ENCODE data around the gene C21orf91.

Gene C21orf91

DNA sequence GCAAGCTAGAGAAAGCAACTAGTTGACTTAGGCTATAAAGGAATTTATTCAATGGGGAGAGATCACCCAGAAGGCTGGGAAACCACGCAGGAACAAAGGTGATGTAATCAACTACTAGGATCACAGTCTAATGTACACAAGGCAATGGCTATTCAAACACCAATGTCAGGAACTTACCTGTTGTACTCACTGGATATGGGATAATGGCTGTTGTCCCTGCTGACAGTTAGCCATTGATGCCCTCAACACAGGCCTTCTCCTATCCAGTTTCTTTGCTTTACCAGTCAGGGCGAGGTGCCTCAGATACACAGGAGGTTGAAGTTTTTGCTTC, 32.3 kb downstream of the C21orf91 start:
- POLR2A ChIA-PET = no interaction called here
- no peak for DNase-seq (ENCODE audit: extremely low spot score)
- no peak for TF ChIP-seq NFRKB (IDR thresholded peaks at IDR 0.05)
- TF ChIP-seq CTBP1 (IDR thresholded peaks at IDR 0.05; ENCODE audit: borderline replicate concordance) = no peak
- no peak for TF ChIP-seq L3MBTL2 (conservative IDR thresholded peaks at IDR 0.05)
- TF ChIP-seq FOXM1 (IDR thresholded peaks at IDR 0.05; ENCODE audit: borderline replicate concordance) = no peak
- TF ChIP-seq FOXA1 (IDR thresholded peaks at IDR 0.05) = no peak
- no peak for TF ChIP-seq ZNF384 (IDR thresholded peaks at IDR 0.05)
- no peak for TF ChIP-seq FOXK2 (IDR thresholded peaks at IDR 0.05)
- TF ChIP-seq TARDBP (IDR thresholded peaks at IDR 0.05) = no peak
- TF ChIP-seq ELF4 (IDR thresholded peaks at IDR 0.05) = no peak
- TF ChIP-seq, protein P1, sequence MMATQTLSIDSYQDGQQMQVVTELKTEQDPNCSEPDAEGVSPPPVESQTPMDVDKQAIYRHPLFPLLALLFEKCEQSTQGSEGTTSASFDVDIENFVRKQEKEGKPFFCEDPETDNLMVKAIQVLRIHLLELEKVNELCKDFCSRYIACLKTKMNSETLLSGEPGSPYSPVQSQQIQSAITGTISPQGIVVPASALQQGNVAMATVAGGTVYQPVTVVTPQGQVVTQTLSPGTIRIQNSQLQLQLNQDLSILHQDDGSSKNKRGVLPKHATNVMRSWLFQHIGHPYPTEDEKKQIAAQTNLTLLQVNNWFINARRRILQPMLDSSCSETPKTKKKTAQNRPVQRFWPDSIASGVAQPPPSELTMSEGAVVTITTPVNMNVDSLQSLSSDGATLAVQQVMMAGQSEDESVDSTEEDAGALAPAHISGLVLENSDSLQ (IDR thresholded peaks at IDR 0.05) = no peak
- no peak for TF ChIP-seq ARNT (IDR thresholded peaks at IDR 0.05)
- no peak for TF ChIP-seq SUZ12 (IDR thresholded peaks at IDR 0.05)
- no peak for TF ChIP-seq LEF1 (IDR thresholded peaks at IDR 0.05; ENCODE audit: borderline replicate concordance)
- TF ChIP-seq SP1 (IDR thresholded peaks at IDR 0.05) = no peak
- no peak for TF ChIP-seq HDGF (IDR thresholded peaks at IDR 0.05; ENCODE audit: borderline replicate concordance)
- TF ChIP-seq BHLHE40 (IDR thresholded peaks at IDR 0.05; ENCODE audit: borderline replicate concordance) = no peak
- CTCF ChIA-PET = no interaction called here

DNA sequence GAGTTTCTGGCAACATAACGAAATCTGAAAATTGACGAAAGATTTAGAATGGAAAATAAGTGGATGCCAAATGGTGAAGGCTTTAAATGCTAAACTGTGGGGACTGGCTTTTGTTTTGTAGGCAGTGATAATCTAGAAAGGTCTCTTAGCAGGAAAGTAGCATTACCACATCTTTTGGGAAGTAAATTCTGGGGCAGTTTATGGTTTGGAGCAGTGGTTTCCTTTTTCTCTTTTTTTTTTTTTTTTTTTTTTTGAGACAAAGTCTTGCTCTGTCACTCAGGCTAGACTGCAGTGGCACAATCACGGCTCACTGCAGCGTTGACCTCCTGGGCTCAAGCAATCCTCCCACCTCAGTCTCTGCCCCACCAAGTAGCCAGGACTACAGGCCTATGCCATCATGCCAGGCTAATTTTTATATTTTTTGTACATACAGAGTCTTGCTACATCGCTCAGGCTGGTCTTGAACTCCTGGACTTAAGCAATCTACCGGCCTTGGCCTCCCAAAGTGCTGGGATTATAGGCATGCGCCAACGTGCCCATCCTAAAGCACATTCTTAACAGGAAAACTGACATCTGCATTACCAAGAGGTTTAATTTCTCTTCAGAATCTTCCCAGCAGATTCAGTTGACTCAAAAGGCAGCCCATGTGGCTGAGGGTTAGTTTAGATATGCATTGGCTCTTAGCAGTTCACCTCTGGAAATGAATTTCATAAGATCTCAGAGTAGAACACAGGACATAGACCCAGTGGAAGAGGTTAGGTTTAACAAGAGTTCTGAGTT, 32.9 kb downstream of the C21orf91 start:
- ChIA-PET POLR2A (no interaction called here), CTCF (no interaction called here)
- no peak for DNase-seq (ENCODE audit: extremely low spot score)
- TF ChIP-seq FOXK2 (IDR thresholded peaks at IDR 0.05) = no peak
- no peak for TF ChIP-seq BHLHE40 (IDR thresholded peaks at IDR 0.05; ENCODE audit: borderline replicate concordance)
- no peak for TF ChIP-seq SUZ12 (IDR thresholded peaks at IDR 0.05)
- TF ChIP-seq, protein P1 (IDR thresholded peaks at IDR 0.05) = no peak
- TF ChIP-seq ZNF384 (IDR thresholded peaks at IDR 0.05) = no peak
- TF ChIP-seq TARDBP (IDR thresholded peaks at IDR 0.05) = no peak
- no peak for TF ChIP-seq HDGF (IDR thresholded peaks at IDR 0.05; ENCODE audit: borderline replicate concordance)
- TF ChIP-seq CTBP1 (IDR thresholded peaks at IDR 0.05; ENCODE audit: borderline replicate concordance) = no peak
- TF ChIP-seq FOXM1 (IDR thresholded peaks at IDR 0.05; ENCODE audit: borderline replicate concordance) = no peak
- no peak for TF ChIP-seq NFRKB (IDR thresholded peaks at IDR 0.05)
- no peak for TF ChIP-seq SP1 (IDR thresholded peaks at IDR 0.05)
- no peak for TF ChIP-seq ELF4 (IDR thresholded peaks at IDR 0.05)

DNA sequence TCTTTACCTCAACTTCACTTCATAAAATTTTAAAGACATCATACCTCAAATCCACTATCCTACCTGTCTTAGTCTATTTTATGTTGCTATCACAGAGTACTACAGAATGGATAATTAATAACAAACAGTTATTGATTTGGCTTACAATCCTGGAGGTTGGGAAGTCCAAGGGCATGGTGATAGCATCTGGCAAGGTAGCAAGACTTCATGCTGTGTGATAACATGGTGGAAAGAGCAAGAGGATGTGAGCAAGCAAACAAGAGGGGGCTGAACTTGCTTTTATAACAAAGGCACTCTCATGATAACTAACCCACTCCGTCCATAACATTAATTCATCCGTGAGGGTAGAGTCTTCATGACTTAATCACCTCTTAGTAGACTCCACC, 33.8 kb downstream of the C21orf91 start:
- CTCF ChIA-PET = no interaction called here
- no peak for DNase-seq (ENCODE audit: extremely low spot score)
- POLR2A ChIA-PET = no interaction called here
- TF ChIP-seq CTBP1 (IDR thresholded peaks at IDR 0.05; ENCODE audit: borderline replicate concordance) (no peak), SP1 (IDR thresholded peaks at IDR 0.05) (no peak), LEF1 (IDR thresholded peaks at IDR 0.05; ENCODE audit: borderline replicate concordance) (no peak), TARDBP (IDR thresholded peaks at IDR 0.05) (no peak), ELF4 (IDR thresholded peaks at IDR 0.05) (no peak), FOXM1 (IDR thresholded peaks at IDR 0.05; ENCODE audit: borderline replicate concordance) (no peak), SUZ12 (IDR thresholded peaks at IDR 0.05) (no peak), FOXK2 (IDR thresholded peaks at IDR 0.05) (no peak), HDGF (IDR thresholded peaks at IDR 0.05; ENCODE audit: borderline replicate concordance) (no peak)

DNA sequence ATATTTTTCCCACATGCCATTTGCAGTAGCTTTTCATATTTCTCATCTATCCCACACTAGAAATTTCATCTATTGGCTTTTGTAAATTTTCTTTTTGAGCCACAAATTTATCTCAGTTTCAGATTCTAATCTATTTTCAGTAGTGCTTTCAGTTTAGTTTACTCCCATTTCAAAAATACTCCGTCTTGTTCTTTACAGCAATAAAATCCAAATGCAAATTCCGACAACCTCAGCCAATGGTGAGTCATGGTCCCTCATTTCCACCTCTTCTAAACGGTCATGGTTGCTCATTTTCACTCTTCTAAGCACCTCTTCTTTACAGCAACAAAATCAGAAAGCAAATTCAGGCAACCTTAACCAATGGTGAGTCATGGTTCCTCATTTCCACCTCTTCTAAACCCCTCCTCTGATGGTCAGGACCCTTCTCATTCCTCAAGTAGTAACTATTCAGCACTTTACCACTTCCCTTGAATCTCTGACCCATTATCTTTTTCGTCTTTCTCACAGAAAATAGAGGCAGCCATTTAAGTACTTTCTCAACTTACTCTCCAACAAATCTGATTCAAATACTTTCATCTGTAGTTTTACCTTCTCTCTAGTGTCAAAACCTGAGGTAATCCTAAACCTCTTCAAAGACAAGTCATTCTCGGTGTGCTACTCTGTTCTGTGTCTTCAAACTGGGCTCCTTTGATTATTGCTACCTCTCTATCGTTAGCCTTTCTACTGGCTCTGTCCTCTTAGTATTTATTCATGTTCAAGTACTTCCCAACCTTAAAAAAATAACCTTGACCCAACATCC, 34.4 kb downstream of the C21orf91 start:
- DNase-seq (ENCODE audit: extremely low spot score) = no peak
- ChIA-PET CTCF (no interaction called here), POLR2A (no interaction called here)
- TF ChIP-seq TARDBP (IDR thresholded peaks at IDR 0.05) (no peak), SUZ12 (IDR thresholded peaks at IDR 0.05) (no peak), FOXM1 (IDR thresholded peaks at IDR 0.05; ENCODE audit: borderline replicate concordance) (no peak), ZNF384 (IDR thresholded peaks at IDR 0.05) (no peak), BHLHE40 (IDR thresholded peaks at IDR 0.05; ENCODE audit: borderline replicate concordance) (no peak), SP1 (IDR thresholded peaks at IDR 0.05) (no peak), NFRKB (IDR thresholded peaks at IDR 0.05) (no peak), L3MBTL2 (conservative IDR thresholded peaks at IDR 0.05) (no peak), CTBP1 (IDR thresholded peaks at IDR 0.05; ENCODE audit: borderline replicate concordance) (no peak), HDGF (IDR thresholded peaks at IDR 0.05; ENCODE audit: borderline replicate concordance) (no peak), FOXK2 (IDR thresholded peaks at IDR 0.05) (no peak), LEF1 (IDR thresholded peaks at IDR 0.05; ENCODE audit: borderline replicate concordance) (no peak), ELF4 (IDR thresholded peaks at IDR 0.05) (no peak), ARNT (IDR thresholded peaks at IDR 0.05) (no peak)
- TF ChIP-seq, protein P1 (IDR thresholded peaks at IDR 0.05) = no peak

DNA sequence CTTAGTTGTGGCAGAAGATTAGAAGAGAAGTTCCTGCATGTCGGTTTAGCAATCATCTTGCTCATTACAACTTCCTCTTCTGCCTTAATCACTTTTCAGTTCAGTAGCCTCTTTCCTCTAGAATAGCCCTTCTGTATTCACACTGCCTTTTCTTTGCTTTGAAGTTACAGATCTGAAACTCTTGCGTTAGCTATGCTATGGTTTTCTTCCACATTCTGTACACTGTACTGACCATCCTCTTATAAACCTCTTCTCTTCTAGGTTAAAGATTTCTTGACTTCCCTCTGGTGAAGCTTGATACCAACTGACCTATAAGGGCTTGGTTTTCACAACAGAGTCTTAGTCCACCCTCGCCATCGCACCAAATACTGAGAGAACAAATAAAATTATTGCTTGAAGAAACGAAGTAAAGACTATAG, 35.0 kb downstream of the C21orf91 start:
- CTCF ChIA-PET = no interaction called here

More for the DNA sequence above, 35.0 kb downstream of the C21orf91 start:
- POLR2A ChIA-PET = no interaction called here
- TF ChIP-seq ZNF384 (IDR thresholded peaks at IDR 0.05) = no peak
- no peak for TF ChIP-seq FOXK2 (IDR thresholded peaks at IDR 0.05)
- no peak for TF ChIP-seq CTBP1 (IDR thresholded peaks at IDR 0.05; ENCODE audit: borderline replicate concordance)
- TF ChIP-seq FOXA1 (IDR thresholded peaks at IDR 0.05) = no peak
- TF ChIP-seq HDGF (IDR thresholded peaks at IDR 0.05; ENCODE audit: borderline replicate concordance) = no peak
- no peak for TF ChIP-seq L3MBTL2 (conservative IDR thresholded peaks at IDR 0.05)
- no peak for TF ChIP-seq LEF1 (IDR thresholded peaks at IDR 0.05; ENCODE audit: borderline replicate concordance)
- TF ChIP-seq ELF4 (IDR thresholded peaks at IDR 0.05) = no peak
- no peak for TF ChIP-seq FOXM1 (IDR thresholded peaks at IDR 0.05; ENCODE audit: borderline replicate concordance)
- TF ChIP-seq TARDBP (IDR thresholded peaks at IDR 0.05) = no peak
- no peak for TF ChIP-seq ARNT (IDR thresholded peaks at IDR 0.05)
- no peak for TF ChIP-seq SP1 (IDR thresholded peaks at IDR 0.05)
- no peak for TF ChIP-seq SUZ12 (IDR thresholded peaks at IDR 0.05)
- DNase-seq (ENCODE audit: extremely low spot score) = no peak

Data from HEK293T (cell line).